K562 (cell line): ENCODE results near the gene NCKAP1. TPM values are rescaled to one million over a fixed set of nuclear protein-coding genes. Genes with fewer than 3 reads are reported as not detected.

Experiments used
- ATAC-seq: fragments of 200-7000 bp; cut with Tn5 transposase; 3 replicates; pipeline ENCODE4 v1.9.1; 2020; ENCODE audit warnings: moderate library complexity
- BruUV-seq: library from RNA; stranded (reverse); fragments of 400-500 nt; replicated peaks from 2 replicates; lab custom pipeline; 2021; lab: Mats Ljungman, UMichigan
- CTCF ChIA-PET: fragments of 300-600 bp; formaldehyde crosslinking; extraction: SDS; loops from one replicate; lab custom pipeline; 2021; ENCODE audit warnings: low intra/inter-chr PET ratio; lab: Yijun Ruan, JAX
- POLR2A ChIA-PET: fragments of 300-600, 350-650 bp; sonication (Branson Sonifier 250); formaldehyde crosslinking; extraction: SDS; loops from one replicate; lab custom pipeline; 2021; ENCODE audit warnings: antibody characterized with exemption, inconsistent platforms; lab: Yijun Ruan, JAX
- DNase-seq, 4 experiments: peaks; one replicate each; pipeline versions ENCODE4 v3.0.0 to v3.0.0-alpha.2; 2011 to 2018; ENCODE audit warnings: low spot score in 3 of 4, mixed read lengths in 3 of 4; ENCODE audit errors: extremely low read depth in 1 of 4
- FAIRE-seq: peaks from 2 replicates; lab custom pipeline; 2011; peaks lifted over from hg19 to GRCh38; lab: Jason Lieb, UNC
- H2AFZ ChIP-seq: 2 replicates; pipeline ENCODE4 v1.6.0; 2011; ENCODE audit warnings: low read depth, low read length, control low read depth, inconsistent platforms
- H3K27ac ChIP-seq: fragments of 200-600 bp; 3 replicates; pipeline ENCODE4 v1.8.0; 2011; ENCODE audit warnings: low read depth, mild to moderate bottlenecking, control low read depth, inconsistent platforms, low read length, moderate library complexity, mixed read lengths; ENCODE audit errors: extremely low read depth
- H3K27me3 ChIP-seq, 2 experiments: fragments of 300-600 bp in 1 of 2; 2 replicates in 1 of 2; 3 replicates in 1 of 2; pipeline versions ENCODE4 v1.6.0 to v1.8.0; 2011; ENCODE audit warnings: inconsistent platforms in 2 of 2, low read length in 2 of 2, mild to moderate bottlenecking in 1 of 2, mixed read lengths in 1 of 2, moderate library complexity in 1 of 2; ENCODE audit not compliant: control insufficient read depth in 2 of 2, insufficient read depth in 2 of 2
- H3K36me3 ChIP-seq: fragments of 300-600 bp; 3 replicates; pipeline ENCODE4 v1.8.0; 2011; ENCODE audit warnings: mild to moderate bottlenecking, low read length, inconsistent platforms; ENCODE audit not compliant: control insufficient read depth, insufficient read depth
- H3K4me1 ChIP-seq, 2 experiments: fragments of 200-600 bp in 1 of 2; replicated peaks in 1 of 2; 2 replicates in 1 of 2; 3 replicates in 1 of 2; pipeline versions ENCODE4 v1.5.1 to v1.8.0; 2011; ENCODE audit warnings: inconsistent platforms in 2 of 2, low read length in 2 of 2, mild to moderate bottlenecking in 1 of 2, mixed read lengths in 1 of 2, moderate library complexity in 1 of 2; ENCODE audit not compliant: control insufficient read depth in 2 of 2, insufficient read depth in 2 of 2
- H3K4me2 ChIP-seq: 2 replicates; pipeline ENCODE4 v1.6.1; 2011; ENCODE audit warnings: low read length, control low read depth, inconsistent platforms, mixed read lengths; ENCODE audit not compliant: insufficient read depth
- H3K4me3 ChIP-seq: fragments of 200-600 bp; sonication (generic), shearing (Covaris generic); 2 replicates; pipeline ENCODE4 v1.5.1; 2016; ENCODE audit warnings: control low read depth, inconsistent platforms
- H3K79me2 ChIP-seq: fragments of 200-600 bp; 3 replicates; pipeline ENCODE4 v1.8.0; 2011; ENCODE audit warnings: low read length, inconsistent platforms; ENCODE audit not compliant: control insufficient read depth, insufficient read depth
- H3K9ac ChIP-seq, 2 experiments: 2 replicates each; pipeline versions ENCODE4 v1.6.0 to v1.6.1; 2011; ENCODE audit warnings: low read depth in 2 of 2, low read length in 2 of 2, control low read depth in 1 of 2, inconsistent platforms in 1 of 2, mild to moderate bottlenecking in 1 of 2, mixed read lengths in 1 of 2; ENCODE audit not compliant: insufficient read depth in 1 of 2
- H3K9me1 ChIP-seq: one replicate; pipeline ENCODE4 v1.6.0; 2011; ENCODE audit warnings: inconsistent platforms, mild to moderate bottlenecking, low read length, moderate library complexity; ENCODE audit not compliant: control insufficient read depth, insufficient read depth
- H3K9me3 ChIP-seq: replicated peaks from 2 replicates; pipeline ENCODE4 v1.5.1; 2011; ENCODE audit warnings: low read depth, low read length, inconsistent platforms; ENCODE audit not compliant: control insufficient read depth, insufficient read depth
- H4K20me1 ChIP-seq: replicated peaks from 2 replicates; pipeline ENCODE4 v1.6.1; 2011; ENCODE audit warnings: low read length, inconsistent platforms, mixed read lengths; ENCODE audit not compliant: control insufficient read depth, insufficient read depth
- BDP1 ChIP-seq: IDR thresholded peaks from 3 replicates; pipeline ENCODE4 v1.6.1; 2011; ENCODE audit not compliant: insufficient read length, insufficient read depth
- CC2D1A ChIP-seq: fragments of 450-650 bp; IDR thresholded peaks from 2 replicates; pipeline ENCODE4 v1.6.1; 2017; ENCODE audit warnings: mild to moderate bottlenecking
- FOXP1 ChIP-seq: sonication (generic); formaldehyde crosslinking; IDR thresholded peaks from 2 replicates; pipeline ENCODE4 v1.8.0; 2022; ENCODE audit warnings: mild to moderate bottlenecking, missing genetic modification reagents
- HDGF ChIP-seq: fragments of 450-650 bp; IDR thresholded peaks from 2 replicates; pipeline ENCODE4 v1.6.1; 2016
- MAFK ChIP-seq: IDR thresholded peaks from 2 replicates; pipeline ENCODE4 v1.6.1; 2011; ENCODE audit warnings: low read length, improper control_type of control experiment
- MCM3 ChIP-seq: fragments of 450-650 bp; IDR thresholded peaks from 2 replicates; pipeline ENCODE4 v1.6.1; 2016
- PHB2 ChIP-seq: fragments of 450-650 bp; IDR thresholded peaks from 2 replicates; pipeline ENCODE4 v1.6.1; 2017; ENCODE audit warnings: low read depth
- SLC30A9 ChIP-seq: fragments of 250-450 bp; sonication (Bioruptor Pico); IDR thresholded peaks from 2 replicates; pipeline ENCODE4 v1.8.0; 2022; ENCODE audit warnings: mild to moderate bottlenecking, moderate library complexity
- ZC3H4 ChIP-seq: sonication (generic); formaldehyde crosslinking; IDR thresholded peaks from 2 replicates; pipeline ENCODE4 v1.9.0; 2021; ENCODE audit warnings: missing genetic modification reagents, borderline replicate concordance
- ZNF263 ChIP-seq: sonication (generic); formaldehyde crosslinking; IDR thresholded peaks from 2 replicates; pipeline ENCODE4 v1.8.0; 2022; ENCODE audit warnings: mild to moderate bottlenecking, missing genetic modification reagents, borderline replicate concordance
- ZNF644 ChIP-seq: fragments of 200-800 bp; sonication (Bioruptor generic); IDR thresholded peaks from 2 replicates; pipeline ENCODE4 v1.6.1; 2016; ENCODE audit warnings: low read depth, missing genetic modification characterization, missing compliant biosample characterization
- WGBS: fragments of 100-300 bp; shearing (Covaris generic); methylation state at CpG from one replicate; pipeline ENCODE4 v1.1.6; 2016; ENCODE audit warnings: low coverage, mixed read lengths; ENCODE audit not compliant: insufficient coverage; ENCODE audit errors: missing lambda C conversion rate; 5-methylcytosine and 5-hydroxymethylcytosine counted together
- in situ Hi-C: fragments of 300-500 bp; cut with MboI; formaldehyde crosslinking; loops from 4 replicates; pipeline ENCODE4 v1.15.0; 2018; ENCODE audit warnings: inconsistent platforms, mixed read lengths
- intact Hi-C: fragments of 100-400 bp; cut with micrococcal nuclease; formaldehyde crosslinking; loops from 2 replicates; pipeline ENCODE4 v1.14.2; 2022
- polyA plus RNA-seq, 8 experiments: library from polyadenylated mRNA; depleted of rRNA in 4 of 8; stranded (reverse) in 5 of 8; unstranded in 3 of 8; fragments of >200 nt; fragmentation: Nextera tagmentation in 2 of 8; fragmentation: Illumina TruSeq in 1 of 8; extraction: Ambion mirVana in 2 of 8; extraction: Trizol in 1 of 8; gene quantifications; 2 replicates each; pipeline versions ENCODE4 v1.2.1 to v1.2.3, GENCODE V29; 2011 to 2014; ENCODE audit warnings: inconsistent platforms in 1 of 8, missing spikeins in 1 of 8
- total RNA-seq, 7 experiments: library from RNA; depleted of rRNA in 6 of 7; stranded (reverse); fragments of >200 nt in 6 of 7; fragmentation: Illumina TruSeq in 2 of 7; extraction: Trizol in 2 of 7; gene quantifications; 2 replicates each; pipeline versions ENCODE4 v1.2.1 to v1.2.3, GENCODE V29; 2011 to 2021; ENCODE audit warnings: low replicate concordance in 1 of 7
- TF ChIP-seq, protein P1 (sequence below): fragments of 250-450 bp; sonication (Bioruptor Pico); IDR thresholded peaks from 2 replicates; pipeline ENCODE4 v1.9.0; 2021; ENCODE audit warnings: mild to moderate bottlenecking, inconsistent platforms
- TF ChIP-seq, protein P2 (sequence below), 2 experiments: fragments of 450-650 bp in 1 of 2; sonication (generic) in 1 of 2; formaldehyde crosslinking in 1 of 2; IDR thresholded peaks; 2 replicates each; pipeline versions ENCODE4 v1.7.1 to v1.9.0; 2016 to 2022; ENCODE audit warnings: inconsistent platforms in 1 of 2, mild to moderate bottlenecking in 1 of 2, missing genetic modification reagents in 1 of 2

NCKAP1 gene
- total and polyA plus RNA-seq, 9 of the 15 experiments (the other 6 are each of a cell fraction or from before 2014, with no cell fraction given), result 34.0 to 153 (median 88.7) TPM

DNA sequence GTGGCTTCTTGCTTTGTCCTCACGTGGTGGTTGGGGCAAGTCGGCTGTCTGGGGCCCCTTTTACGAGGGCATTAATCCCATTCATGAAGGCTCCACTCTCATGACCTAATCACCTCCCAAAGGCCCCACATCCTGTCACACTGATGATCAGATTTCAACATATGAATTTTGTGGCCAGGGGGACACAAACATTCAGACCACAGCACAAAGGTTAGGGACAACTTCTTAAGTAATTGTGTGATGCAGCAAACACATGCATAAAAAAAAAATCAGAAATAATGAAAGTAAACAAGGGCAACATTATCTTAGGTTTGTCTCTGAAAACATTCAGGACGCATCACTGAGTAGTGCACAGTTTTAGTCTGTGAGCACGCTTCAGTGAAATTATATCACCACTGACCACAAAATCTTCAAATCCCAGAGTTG lies 117.6 kb downstream of the NCKAP1 start:
- Histone ChIP-seq H3K36me3 (peaks cover 52% of the 10 kb centered on the region), H3K27me3 (no peaks in the 10 kb centered on the region), H3K4me2 (no peak overlapping the region), H3K27ac (no peak overlapping the region), H3K4me3 (no peak overlapping the region), H2AFZ (no peak overlapping the region), H3K79me2 (no peaks in the 10 kb centered on the region), H4K20me1 (no peaks in the 10 kb centered on the region), H3K9me3 (no peaks in the 10 kb centered on the region), H3K9ac (no peak overlapping the region), H3K9me1 (no peaks in the 10 kb centered on the region), H3K4me1 (no peaks in the 10 kb centered on the region)
- in situ Hi-C loops (no loop called here), intact Hi-C loops (no loop called here)
- FAIRE-seq (no peak), ATAC-seq (no peak), DNase-seq (no peak)
- ChIA-PET CTCF (no interaction called here), POLR2A (no interaction called here)
- WGBS, result 90% methylated on average over 5 of the region's 5 CpGs
- no TSS peak for BruUV-seq
- TF ChIP-seq MCM3 (no peak), MAFK (no peak), SLC30A9 (no peak), ZNF644 (no peak), ZNF263 (no peak), CC2D1A (no peak), HDGF (no peak), FOXP1 (CRISPR knock-in tag) (no peak), ZC3H4 (CRISPR knock-in tag) (no peak), BDP1 (no peak), PHB2 (no peak)
- TF ChIP-seq, protein P1, sequence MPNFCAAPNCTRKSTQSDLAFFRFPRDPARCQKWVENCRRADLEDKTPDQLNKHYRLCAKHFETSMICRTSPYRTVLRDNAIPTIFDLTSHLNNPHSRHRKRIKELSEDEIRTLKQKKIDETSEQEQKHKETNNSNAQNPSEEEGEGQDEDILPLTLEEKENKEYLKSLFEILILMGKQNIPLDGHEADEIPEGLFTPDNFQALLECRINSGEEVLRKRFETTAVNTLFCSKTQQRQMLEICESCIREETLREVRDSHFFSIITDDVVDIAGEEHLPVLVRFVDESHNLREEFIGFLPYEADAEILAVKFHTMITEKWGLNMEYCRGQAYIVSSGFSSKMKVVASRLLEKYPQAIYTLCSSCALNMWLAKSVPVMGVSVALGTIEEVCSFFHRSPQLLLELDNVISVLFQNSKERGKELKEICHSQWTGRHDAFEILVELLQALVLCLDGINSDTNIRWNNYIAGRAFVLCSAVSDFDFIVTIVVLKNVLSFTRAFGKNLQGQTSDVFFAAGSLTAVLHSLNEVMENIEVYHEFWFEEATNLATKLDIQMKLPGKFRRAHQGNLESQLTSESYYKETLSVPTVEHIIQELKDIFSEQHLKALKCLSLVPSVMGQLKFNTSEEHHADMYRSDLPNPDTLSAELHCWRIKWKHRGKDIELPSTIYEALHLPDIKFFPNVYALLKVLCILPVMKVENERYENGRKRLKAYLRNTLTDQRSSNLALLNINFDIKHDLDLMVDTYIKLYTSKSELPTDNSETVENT, result no peak
- TF ChIP-seq, protein P2, sequence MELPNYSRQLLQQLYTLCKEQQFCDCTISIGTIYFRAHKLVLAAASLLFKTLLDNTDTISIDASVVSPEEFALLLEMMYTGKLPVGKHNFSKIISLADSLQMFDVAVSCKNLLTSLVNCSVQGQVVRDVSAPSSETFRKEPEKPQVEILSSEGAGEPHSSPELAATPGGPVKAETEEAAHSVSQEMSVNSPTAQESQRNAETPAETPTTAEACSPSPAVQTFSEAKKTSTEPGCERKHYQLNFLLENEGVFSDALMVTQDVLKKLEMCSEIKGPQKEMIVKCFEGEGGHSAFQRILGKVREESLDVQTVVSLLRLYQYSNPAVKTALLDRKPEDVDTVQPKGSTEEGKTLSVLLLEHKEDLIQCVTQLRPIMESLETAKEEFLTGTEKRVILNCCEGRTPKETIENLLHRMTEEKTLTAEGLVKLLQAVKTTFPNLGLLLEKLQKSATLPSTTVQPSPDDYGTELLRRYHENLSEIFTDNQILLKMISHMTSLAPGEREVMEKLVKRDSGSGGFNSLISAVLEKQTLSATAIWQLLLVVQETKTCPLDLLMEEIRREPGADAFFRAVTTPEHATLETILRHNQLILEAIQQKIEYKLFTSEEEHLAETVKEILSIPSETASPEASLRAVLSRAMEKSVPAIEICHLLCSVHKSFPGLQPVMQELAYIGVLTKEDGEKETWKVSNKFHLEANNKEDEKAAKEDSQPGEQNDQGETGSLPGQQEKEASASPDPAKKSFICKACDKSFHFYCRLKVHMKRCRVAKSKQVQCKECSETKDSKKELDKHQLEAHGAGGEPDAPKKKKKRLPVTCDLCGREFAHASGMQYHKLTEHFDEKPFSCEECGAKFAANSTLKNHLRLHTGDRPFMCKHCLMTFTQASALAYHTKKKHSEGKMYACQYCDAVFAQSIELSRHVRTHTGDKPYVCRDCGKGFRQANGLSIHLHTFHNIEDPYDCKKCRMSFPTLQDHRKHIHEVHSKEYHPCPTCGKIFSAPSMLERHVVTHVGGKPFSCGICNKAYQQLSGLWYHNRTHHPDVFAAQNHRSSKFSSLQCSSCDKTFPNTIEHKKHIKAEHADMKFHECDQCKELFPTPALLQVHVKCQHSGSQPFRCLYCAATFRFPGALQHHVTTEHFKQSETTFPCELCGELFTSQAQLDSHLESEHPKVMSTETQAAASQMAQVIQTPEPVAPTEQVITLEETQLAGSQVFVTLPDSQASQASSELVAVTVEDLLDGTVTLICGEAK (IDR thresholded peaks at IDR 0.05), result no peak
- TF ChIP-seq, protein P2 (CRISPR knock-in tag; IDR thresholded peaks at IDR 0.05), result no peak
